ENCODE measurements around the gene SDHC. TPM values are rescaled to one million over a fixed set of nuclear protein-coding genes. Genes with fewer than 3 reads are reported as not detected.

The SDHC gene
- total and polyA plus RNA-seq, 2 of the 13 experiments (the other 11 are each of a cell fraction or from before 2014, with no cell fraction given), result 27.1 to 229 TPM

DNA sequence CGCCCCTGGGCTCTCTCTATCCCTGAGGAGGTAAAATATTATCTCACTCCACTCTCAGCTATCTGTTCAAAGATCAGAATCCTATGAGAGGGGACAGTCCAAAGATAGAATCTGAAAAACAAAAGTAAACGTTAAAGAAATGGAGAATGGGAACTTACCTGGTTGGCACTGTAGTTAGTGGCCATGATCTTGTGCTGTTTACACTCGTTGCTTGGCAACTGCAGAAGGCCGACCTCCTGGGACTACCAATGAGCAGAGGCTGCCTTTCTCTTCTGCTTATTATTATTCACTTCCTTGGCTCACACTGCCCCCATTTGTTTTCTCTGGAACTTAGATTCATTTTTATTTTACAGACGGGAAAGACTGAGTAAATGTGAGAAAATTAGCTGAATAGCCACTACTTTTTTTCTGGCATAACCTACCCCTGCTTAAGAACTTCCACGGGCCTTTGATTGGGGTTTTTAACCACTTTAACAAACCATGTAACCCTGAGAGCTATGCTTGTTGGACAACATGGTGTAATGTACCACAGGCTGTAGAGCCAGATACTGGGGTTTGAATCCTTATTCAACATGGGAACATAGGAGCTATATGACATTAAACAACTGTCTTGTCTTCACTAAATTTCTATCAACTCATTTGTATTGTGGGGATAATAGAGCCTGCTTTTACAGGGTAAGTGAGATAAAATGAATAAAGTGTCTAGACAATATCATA is 53.7 kb downstream of the SDHC start, which contains the start of gene CFAP126 (continued):
- TF ChIP-seq ZNF318 (CRISPR knock-in tag; IDR thresholded peaks at IDR 0.05) (no peak), ZNF253 (CRISPR knock-in tag; IDR thresholded peaks at IDR 0.05; ENCODE audit: borderline replicate concordance) (no peak), ETV5 (CRISPR knock-in tag; IDR thresholded peaks at IDR 0.05; ENCODE audit: borderline replicate concordance) (no peak), ZNF333 (CRISPR knock-in tag; IDR thresholded peaks at IDR 0.05; ENCODE audit: borderline replicate concordance) (no peak), ATF4 (CRISPR knock-in tag; IDR thresholded peaks at IDR 0.05) (no peak), REPIN1 (CRISPR knock-in tag; IDR thresholded peaks at IDR 0.05; ENCODE audit: borderline replicate concordance, low read depth) (no peak), RXRB (CRISPR knock-in tag; IDR thresholded peaks at IDR 0.05; ENCODE audit: borderline replicate concordance) (peak; percentile 35; the same call in 1 of the 2 replicates), SRY (CRISPR knock-in tag; IDR thresholded peaks at IDR 0.05) (no peak)
- TF ChIP-seq, protein P1, sequence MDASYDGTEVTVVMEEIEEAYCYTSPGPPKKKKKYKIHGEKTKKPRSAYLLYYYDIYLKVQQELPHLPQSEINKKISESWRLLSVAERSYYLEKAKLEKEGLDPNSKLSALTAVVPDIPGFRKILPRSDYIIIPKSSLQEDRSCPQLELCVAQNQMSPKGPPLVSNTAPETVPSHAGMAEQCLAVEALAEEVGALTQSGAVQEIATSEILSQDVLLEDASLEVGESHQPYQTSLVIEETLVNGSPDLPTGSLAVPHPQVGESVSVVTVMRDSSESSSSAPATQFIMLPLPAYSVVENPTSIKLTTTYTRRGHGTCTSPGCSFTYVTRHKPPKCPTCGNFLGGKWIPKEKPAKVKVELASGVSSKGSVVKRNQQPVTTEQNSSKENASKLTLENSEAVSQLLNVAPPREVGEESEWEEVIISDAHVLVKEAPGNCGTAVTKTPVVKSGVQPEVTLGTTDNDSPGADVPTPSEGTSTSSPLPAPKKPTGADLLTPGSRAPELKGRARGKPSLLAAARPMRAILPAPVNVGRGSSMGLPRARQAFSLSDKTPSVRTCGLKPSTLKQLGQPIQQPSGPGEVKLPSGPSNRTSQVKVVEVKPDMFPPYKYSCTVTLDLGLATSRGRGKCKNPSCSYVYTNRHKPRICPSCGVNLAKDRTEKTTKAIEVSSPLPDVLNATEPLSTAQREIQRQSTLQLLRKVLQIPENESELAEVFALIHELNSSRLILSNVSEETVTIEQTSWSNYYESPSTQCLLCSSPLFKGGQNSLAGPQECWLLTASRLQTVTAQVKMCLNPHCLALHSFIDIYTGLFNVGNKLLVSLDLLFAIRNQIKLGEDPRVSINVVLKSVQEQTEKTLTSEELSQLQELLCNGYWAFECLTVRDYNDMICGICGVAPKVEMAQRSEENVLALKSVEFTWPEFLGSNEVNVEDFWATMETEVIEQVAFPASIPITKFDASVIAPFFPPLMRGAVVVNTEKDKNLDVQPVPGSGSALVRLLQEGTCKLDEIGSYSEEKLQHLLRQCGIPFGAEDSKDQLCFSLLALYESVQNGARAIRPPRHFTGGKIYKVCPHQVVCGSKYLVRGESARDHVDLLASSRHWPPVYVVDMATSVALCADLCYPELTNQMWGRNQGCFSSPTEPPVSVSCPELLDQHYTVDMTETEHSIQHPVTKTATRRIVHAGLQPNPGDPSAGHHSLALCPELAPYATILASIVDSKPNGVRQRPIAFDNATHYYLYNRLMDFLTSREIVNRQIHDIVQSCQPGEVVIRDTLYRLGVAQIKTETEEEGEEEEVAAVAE (CRISPR knock-in tag; IDR thresholded peaks at IDR 0.05; ENCODE audit: borderline replicate concordance), result 0 out of 2 replicates have a peak, but pooled peaks have one; percentile 28
- TF ChIP-seq, protein P2, sequence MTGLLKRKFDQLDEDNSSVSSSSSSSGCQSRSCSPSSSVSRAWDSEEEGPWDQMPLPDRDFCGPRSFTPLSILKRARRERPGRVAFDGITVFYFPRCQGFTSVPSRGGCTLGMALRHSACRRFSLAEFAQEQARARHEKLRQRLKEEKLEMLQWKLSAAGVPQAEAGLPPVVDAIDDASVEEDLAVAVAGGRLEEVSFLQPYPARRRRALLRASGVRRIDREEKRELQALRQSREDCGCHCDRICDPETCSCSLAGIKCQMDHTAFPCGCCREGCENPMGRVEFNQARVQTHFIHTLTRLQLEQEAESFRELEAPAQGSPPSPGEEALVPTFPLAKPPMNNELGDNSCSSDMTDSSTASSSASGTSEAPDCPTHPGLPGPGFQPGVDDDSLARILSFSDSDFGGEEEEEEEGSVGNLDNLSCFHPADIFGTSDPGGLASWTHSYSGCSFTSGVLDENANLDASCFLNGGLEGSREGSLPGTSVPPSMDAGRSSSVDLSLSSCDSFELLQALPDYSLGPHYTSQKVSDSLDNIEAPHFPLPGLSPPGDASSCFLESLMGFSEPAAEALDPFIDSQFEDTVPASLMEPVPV (CRISPR knock-in tag; IDR thresholded peaks at IDR 0.05), result no peak
